Esophagus muscularis mucosa (tissue), 3 donors: ENCODE measurements around the gene UNC119B.

Experiments used
- POLR2A ChIP-seq: fragments of 450-650 bp; IDR thresholded peaks from one replicate; pipeline ENCODE4 v1.6.1; 2017; ENCODE audit warnings: antibody characterized with exemption, moderate library complexity, mild to moderate bottlenecking, low read depth
- POLR2AphosphoS5 ChIP-seq, 2 donors: sonication (generic); formaldehyde crosslinking; IDR thresholded peaks; one replicate each; pipeline ENCODE4 v1.6.1; 2017; ENCODE audit warnings: antibody characterized with exemption in 2 of 2
- TF ChIP-seq, protein P1 (sequence below), 3 experiments: fragments of 200-600 bp in 2 of 3; fragments of 450-650 bp in 1 of 3; sonication (generic) in 2 of 3; IDR thresholded peaks; one replicate each; pipeline ENCODE4 v1.5.1; 2017 to 2019; ENCODE audit warnings: antibody characterized with exemption in 3 of 3, mild to moderate bottlenecking in 2 of 3, moderate library complexity in 1 of 3

GRCh38 chr12:120711411-120711810, 1.2 kb downstream of the UNC119B start:
- TF ChIP-seq, protein P1, sequence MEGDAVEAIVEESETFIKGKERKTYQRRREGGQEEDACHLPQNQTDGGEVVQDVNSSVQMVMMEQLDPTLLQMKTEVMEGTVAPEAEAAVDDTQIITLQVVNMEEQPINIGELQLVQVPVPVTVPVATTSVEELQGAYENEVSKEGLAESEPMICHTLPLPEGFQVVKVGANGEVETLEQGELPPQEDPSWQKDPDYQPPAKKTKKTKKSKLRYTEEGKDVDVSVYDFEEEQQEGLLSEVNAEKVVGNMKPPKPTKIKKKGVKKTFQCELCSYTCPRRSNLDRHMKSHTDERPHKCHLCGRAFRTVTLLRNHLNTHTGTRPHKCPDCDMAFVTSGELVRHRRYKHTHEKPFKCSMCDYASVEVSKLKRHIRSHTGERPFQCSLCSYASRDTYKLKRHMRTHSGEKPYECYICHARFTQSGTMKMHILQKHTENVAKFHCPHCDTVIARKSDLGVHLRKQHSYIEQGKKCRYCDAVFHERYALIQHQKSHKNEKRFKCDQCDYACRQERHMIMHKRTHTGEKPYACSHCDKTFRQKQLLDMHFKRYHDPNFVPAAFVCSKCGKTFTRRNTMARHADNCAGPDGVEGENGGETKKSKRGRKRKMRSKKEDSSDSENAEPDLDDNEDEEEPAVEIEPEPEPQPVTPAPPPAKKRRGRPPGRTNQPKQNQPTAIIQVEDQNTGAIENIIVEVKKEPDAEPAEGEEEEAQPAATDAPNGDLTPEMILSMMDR (IDR thresholded peaks at IDR 0.05) = no peak
- TF ChIP-seq POLR2A (no peak), POLR2AphosphoS5 (IDR thresholded peaks at IDR 0.05) (no peak)
